K562 (cell line): Measurements from ENCODE around the gene NECAB3. TPM values are rescaled to one million over a fixed set of nuclear protein-coding genes. Genes with fewer than 3 reads are reported as not detected.

Experiments
- CXXC5 ChIP-seq: fragments of 250-450 bp; sonication (Bioruptor Pico); IDR thresholded peaks from 2 replicates; pipeline ENCODE4 v1.8.0; 2022; ENCODE audit warnings: inconsistent platforms, mild to moderate bottlenecking, moderate library complexity
- FIP1L1 ChIP-seq: fragments of 200-400 bp; formaldehyde crosslinking; IDR thresholded peaks from 2 replicates; pipeline ENCODE4 v1.6.1; 2018; ENCODE audit warnings: mild to moderate bottlenecking, low read depth, low read length; ENCODE audit not compliant: poor library complexity, severe bottlenecking
- HDAC1 ChIP-seq, 2 experiments: fragments of 450-650 bp; IDR thresholded peaks; 2 replicates each; pipeline ENCODE4 v1.6.1; 2016 to 2017; ENCODE audit warnings: inconsistent platforms in 1 of 2, mild to moderate bottlenecking in 1 of 2, moderate library complexity in 1 of 2
- HMG20B ChIP-seq: fragments of 250-450 bp; sonication (Bioruptor Pico); IDR thresholded peaks from 2 replicates; pipeline ENCODE4 v1.5.0; 2021; ENCODE audit warnings: mild to moderate bottlenecking
- KLF16 ChIP-seq: IDR thresholded peaks from 2 replicates; pipeline ENCODE4 v1.6.1; 2016; ENCODE audit warnings: antibody characterized with exemption
- LARP7 ChIP-seq: fragments of 450-650 bp; IDR thresholded peaks from 2 replicates; pipeline ENCODE4 v1.6.1; 2016
- MBD2 ChIP-seq: sonication (generic); IDR thresholded peaks from 2 replicates; pipeline ENCODE4 v1.6.1; 2016; ENCODE audit warnings: low read depth, borderline replicate concordance
- POLR2A ChIP-seq: fragments of 450-650 bp; conservative IDR thresholded peaks from 2 replicates; pipeline ENCODE4 v1.6.1; 2016
- RBM15 ChIP-seq: fragments of 200-400 bp; formaldehyde crosslinking; IDR thresholded peaks from 2 replicates; pipeline ENCODE4 v1.6.1; 2018; ENCODE audit warnings: mild to moderate bottlenecking, low read length, moderate library complexity; ENCODE audit not compliant: insufficient read depth
- RBM17 ChIP-seq: fragments of 200-400 bp; formaldehyde crosslinking; IDR thresholded peaks from 2 replicates; pipeline ENCODE4 v1.6.1; 2017; ENCODE audit warnings: low read depth, mild to moderate bottlenecking, low read length, borderline replicate concordance
- ZBTB7A ChIP-seq: IDR thresholded peaks from 2 replicates; pipeline ENCODE4 v1.6.1; 2011; ENCODE audit warnings: low read depth, mild to moderate bottlenecking, low read length, moderate library complexity, borderline replicate concordance; ENCODE audit not compliant: control insufficient read depth
- ZNF384 ChIP-seq: IDR thresholded peaks from 2 replicates; pipeline ENCODE4 v1.6.1; 2012; ENCODE audit warnings: low read depth, low read length, improper control_type of control experiment
- polyA plus RNA-seq, 8 experiments: library from polyadenylated mRNA; depleted of rRNA in 4 of 8; stranded (reverse) in 5 of 8; unstranded in 3 of 8; fragments of >200 nt; fragmentation: Nextera tagmentation in 2 of 8; fragmentation: Illumina TruSeq in 1 of 8; extraction: Ambion mirVana in 2 of 8; extraction: Trizol in 1 of 8; gene quantifications; 2 replicates each; pipeline versions ENCODE4 v1.2.1 to v1.2.3, GENCODE V29; 2011 to 2014; ENCODE audit warnings: inconsistent platforms in 1 of 8, missing spikeins in 1 of 8
- total RNA-seq, 7 experiments: library from RNA; depleted of rRNA in 6 of 7; stranded (reverse); fragments of >200 nt in 6 of 7; fragmentation: Illumina TruSeq in 2 of 7; extraction: Trizol in 2 of 7; gene quantifications; 2 replicates each; pipeline versions ENCODE4 v1.2.1 to v1.2.3, GENCODE V29; 2011 to 2021; ENCODE audit warnings: low replicate concordance in 1 of 7
- TF ChIP-seq, protein P1 (sequence below): sonication (generic); formaldehyde crosslinking; IDR thresholded peaks from 2 replicates; pipeline ENCODE4 v1.8.0; 2023; ENCODE audit warnings: missing genetic modification reagents, mild to moderate bottlenecking, borderline replicate concordance
- TF ChIP-seq, protein P2 (sequence below): fragments of 450-650 bp; IDR thresholded peaks from 2 replicates; pipeline ENCODE4 v1.7.1; 2018; ENCODE audit warnings: mild to moderate bottlenecking, low read depth; ENCODE audit not compliant: partially characterized antibody
- TF ChIP-seq, protein P3 (sequence below): fragments of 450-650 bp; formaldehyde crosslinking; IDR thresholded peaks from 2 replicates; pipeline ENCODE4 v1.4.0; 2022; ENCODE audit warnings: missing genetic modification characterization
- TF ChIP-seq, protein P4 (sequence below): fragments of 250-450 bp; sonication (Bioruptor Pico); IDR thresholded peaks from 2 replicates; pipeline ENCODE4 v1.4.0; 2020; ENCODE audit warnings: mild to moderate bottlenecking, moderate library complexity

The NECAB3 gene
- total and polyA plus RNA-seq, 9 of the 15 experiments (the other 6 are each of a cell fraction or from before 2014, with no cell fraction given) = 0.94 to 63.3 (median 31.5) TPM

DNA sequence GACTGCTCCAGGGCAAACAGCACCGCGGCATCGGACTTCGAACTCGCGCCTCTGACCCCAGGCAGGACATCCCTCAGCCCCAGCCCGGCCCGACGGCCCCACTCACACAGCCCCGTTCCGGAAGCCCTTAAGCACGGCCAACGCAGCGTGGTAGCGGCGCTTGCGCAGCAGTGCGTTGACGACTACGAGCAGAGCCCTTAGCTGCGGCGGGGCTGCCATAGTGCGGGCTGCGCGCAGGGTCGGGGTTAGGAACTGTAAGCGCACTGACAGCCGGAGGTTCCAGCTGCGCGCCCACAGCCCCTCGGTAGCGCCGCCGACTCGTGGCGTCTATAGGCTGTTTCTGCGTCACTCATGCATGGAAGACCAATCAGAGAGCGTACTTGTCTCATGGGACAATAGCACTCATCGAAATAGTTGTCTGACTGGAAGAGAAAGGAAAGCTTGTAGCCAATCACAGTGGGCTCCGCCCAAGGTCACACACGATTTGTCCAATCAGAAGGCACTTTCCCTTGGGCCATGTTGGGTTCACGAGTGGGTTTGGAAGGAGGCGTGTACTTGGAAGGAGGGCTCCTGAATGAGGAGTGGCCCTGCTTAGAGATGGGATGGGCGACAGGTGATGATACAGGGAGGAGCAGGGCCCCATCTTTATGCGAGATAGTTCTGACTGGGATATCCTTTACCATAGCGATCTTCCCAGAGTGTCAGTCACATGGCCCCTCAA, 45.9 kb upstream of the NECAB3 start, which contains the start of gene PXMP4 (continued):
- TF ChIP-seq, protein P1, sequence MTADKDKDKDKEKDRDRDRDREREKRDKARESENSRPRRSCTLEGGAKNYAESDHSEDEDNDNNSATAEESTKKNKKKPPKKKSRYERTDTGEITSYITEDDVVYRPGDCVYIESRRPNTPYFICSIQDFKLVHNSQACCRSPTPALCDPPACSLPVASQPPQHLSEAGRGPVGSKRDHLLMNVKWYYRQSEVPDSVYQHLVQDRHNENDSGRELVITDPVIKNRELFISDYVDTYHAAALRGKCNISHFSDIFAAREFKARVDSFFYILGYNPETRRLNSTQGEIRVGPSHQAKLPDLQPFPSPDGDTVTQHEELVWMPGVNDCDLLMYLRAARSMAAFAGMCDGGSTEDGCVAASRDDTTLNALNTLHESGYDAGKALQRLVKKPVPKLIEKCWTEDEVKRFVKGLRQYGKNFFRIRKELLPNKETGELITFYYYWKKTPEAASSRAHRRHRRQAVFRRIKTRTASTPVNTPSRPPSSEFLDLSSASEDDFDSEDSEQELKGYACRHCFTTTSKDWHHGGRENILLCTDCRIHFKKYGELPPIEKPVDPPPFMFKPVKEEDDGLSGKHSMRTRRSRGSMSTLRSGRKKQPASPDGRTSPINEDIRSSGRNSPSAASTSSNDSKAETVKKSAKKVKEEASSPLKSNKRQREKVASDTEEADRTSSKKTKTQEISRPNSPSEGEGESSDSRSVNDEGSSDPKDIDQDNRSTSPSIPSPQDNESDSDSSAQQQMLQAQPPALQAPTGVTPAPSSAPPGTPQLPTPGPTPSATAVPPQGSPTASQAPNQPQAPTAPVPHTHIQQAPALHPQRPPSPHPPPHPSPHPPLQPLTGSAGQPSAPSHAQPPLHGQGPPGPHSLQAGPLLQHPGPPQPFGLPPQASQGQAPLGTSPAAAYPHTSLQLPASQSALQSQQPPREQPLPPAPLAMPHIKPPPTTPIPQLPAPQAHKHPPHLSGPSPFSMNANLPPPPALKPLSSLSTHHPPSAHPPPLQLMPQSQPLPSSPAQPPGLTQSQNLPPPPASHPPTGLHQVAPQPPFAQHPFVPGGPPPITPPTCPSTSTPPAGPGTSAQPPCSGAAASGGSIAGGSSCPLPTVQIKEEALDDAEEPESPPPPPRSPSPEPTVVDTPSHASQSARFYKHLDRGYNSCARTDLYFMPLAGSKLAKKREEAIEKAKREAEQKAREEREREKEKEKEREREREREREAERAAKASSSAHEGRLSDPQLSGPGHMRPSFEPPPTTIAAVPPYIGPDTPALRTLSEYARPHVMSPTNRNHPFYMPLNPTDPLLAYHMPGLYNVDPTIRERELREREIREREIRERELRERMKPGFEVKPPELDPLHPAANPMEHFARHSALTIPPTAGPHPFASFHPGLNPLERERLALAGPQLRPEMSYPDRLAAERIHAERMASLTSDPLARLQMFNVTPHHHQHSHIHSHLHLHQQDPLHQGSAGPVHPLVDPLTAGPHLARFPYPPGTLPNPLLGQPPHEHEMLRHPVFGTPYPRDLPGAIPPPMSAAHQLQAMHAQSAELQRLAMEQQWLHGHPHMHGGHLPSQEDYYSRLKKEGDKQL (CRISPR knock-in tag) = no peak
- TF ChIP-seq RBM17 (no peak), POLR2A (peak; percentile 75), KLF16 (no peak), FIP1L1 (no peak), MBD2 (peak; percentile 99), HMG20B (CRISPR knock-in tag) (no peak), LARP7 (no peak), HDAC1 (IDR thresholded peaks at IDR 0.05) (peak in 1 of 2 experiments; percentile 85; a peak in 2 of 4 replicates), ZBTB7A (peak; percentile 76; the same call in 1 of the 2 replicates), ZNF384 (no peak), RBM15 (no peak), CXXC5 (CRISPR knock-in tag) (peak; percentile 90)
- TF ChIP-seq, protein P2, sequence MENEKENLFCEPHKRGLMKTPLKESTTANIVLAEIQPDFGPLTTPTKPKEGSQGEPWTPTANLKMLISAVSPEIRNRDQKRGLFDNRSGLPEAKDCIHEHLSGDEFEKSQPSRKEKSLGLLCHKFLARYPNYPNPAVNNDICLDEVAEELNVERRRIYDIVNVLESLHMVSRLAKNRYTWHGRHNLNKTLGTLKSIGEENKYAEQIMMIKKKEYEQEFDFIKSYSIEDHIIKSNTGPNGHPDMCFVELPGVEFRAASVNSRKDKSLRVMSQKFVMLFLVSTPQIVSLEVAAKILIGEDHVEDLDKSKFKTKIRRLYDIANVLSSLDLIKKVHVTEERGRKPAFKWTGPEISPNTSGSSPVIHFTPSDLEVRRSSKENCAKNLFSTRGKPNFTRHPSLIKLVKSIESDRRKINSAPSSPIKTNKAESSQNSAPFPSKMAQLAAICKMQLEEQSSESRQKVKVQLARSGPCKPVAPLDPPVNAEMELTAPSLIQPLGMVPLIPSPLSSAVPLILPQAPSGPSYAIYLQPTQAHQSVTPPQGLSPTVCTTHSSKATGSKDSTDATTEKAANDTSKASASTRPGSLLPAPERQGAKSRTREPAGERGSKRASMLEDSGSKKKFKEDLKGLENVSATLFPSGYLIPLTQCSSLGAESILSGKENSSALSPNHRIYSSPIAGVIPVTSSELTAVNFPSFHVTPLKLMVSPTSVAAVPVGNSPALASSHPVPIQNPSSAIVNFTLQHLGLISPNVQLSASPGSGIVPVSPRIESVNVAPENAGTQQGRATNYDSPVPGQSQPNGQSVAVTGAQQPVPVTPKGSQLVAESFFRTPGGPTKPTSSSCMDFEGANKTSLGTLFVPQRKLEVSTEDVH = no peak
- TF ChIP-seq, protein P3, sequence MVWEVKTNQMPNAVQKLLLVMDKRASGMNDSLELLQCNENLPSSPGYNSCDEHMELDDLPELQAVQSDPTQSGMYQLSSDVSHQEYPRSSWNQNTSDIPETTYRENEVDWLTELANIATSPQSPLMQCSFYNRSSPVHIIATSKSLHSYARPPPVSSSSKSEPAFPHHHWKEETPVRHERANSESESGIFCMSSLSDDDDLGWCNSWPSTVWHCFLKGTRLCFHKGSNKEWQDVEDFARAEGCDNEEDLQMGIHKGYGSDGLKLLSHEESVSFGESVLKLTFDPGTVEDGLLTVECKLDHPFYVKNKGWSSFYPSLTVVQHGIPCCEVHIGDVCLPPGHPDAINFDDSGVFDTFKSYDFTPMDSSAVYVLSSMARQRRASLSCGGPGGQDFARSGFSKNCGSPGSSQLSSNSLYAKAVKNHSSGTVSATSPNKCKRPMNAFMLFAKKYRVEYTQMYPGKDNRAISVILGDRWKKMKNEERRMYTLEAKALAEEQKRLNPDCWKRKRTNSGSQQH (CRISPR knock-in tag) = no peak
- TF ChIP-seq, protein P4, sequence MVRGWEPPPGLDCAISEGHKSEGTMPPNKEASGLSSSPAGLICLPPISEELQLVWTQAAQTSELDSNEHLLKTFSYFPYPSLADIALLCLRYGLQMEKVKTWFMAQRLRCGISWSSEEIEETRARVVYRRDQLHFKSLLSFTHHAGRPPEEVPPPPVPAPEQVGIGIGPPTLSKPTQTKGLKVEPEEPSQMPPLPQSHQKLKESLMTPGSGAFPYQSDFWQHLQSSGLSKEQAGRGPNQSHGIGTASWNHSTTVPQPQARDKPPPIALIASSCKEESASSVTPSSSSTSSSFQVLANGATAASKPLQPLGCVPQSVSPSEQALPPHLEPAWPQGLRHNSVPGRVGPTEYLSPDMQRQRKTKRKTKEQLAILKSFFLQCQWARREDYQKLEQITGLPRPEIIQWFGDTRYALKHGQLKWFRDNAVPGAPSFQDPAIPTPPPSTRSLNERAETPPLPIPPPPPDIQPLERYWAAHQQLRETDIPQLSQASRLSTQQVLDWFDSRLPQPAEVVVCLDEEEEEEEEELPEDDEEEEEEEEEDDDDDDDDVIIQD (CRISPR knock-in tag) = no peak
